Measurements from ENCODE around the gene EZH2. TPM values are rescaled to one million over a fixed set of nuclear protein-coding genes. Genes with fewer than 3 reads are reported as not detected.

EZH2 gene
- total and polyA plus RNA-seq, 4 donors, result 2.0 to 21.3 (median 2.5) TPM

DNA sequence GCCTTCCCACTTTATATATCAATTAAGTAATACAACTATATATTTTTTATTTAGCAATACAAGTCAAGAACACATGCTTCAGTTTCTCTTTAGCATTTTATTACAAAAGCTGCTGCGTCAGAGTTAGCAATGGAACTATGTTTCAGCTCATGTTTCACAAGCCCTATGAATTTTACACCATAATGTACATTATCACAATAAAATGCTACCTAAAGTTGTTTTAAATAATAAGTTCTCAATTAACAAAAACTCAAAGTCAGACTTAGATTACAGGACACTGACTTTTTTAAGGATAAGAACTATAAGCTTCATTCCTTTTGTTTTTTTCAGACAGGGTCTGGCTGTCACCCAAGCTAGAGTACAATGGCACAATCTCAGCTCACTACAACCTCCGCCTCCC, 52.3 kb downstream of the EZH2 start:
- Histone ChIP-seq H3K9ac (ENCODE audit: low read depth in 1 of 2, low read length in 2 of 2) (no peak overlapping the region), H3K27ac (ENCODE audit: low read depth in 1 of 2, low read length in 2 of 2) (no peak overlapping the region), H3K4me1 (ENCODE audit: control insufficient read depth in 4 of 4, insufficient read depth in 4 of 4, low read length in 3 of 4) (no peaks in the 10 kb centered on the region), H3K9me3 (ENCODE audit: control insufficient read depth in 4 of 4, low read length in 3 of 4) (no peaks in the 10 kb centered on the region), H3K27me3 (ENCODE audit: control insufficient read depth in 4 of 4, insufficient read depth in 4 of 4, low read length in 3 of 4) (no peaks in the 10 kb centered on the region), H3K4me3 (ENCODE audit: low read depth in 1 of 3, low read length in 3 of 3) (no peak overlapping the region), H3K36me3 (ENCODE audit: control insufficient read depth in 4 of 4, insufficient read depth in 3 of 4, low read depth in 1 of 4, low read length in 3 of 4) (peaks cover 0 to 1% (median 0%) of the 10 kb centered on the region in 4 donors)
- no peak for DNase-seq (ENCODE audit: low spot score)
- TF ChIP-seq, protein P1, sequence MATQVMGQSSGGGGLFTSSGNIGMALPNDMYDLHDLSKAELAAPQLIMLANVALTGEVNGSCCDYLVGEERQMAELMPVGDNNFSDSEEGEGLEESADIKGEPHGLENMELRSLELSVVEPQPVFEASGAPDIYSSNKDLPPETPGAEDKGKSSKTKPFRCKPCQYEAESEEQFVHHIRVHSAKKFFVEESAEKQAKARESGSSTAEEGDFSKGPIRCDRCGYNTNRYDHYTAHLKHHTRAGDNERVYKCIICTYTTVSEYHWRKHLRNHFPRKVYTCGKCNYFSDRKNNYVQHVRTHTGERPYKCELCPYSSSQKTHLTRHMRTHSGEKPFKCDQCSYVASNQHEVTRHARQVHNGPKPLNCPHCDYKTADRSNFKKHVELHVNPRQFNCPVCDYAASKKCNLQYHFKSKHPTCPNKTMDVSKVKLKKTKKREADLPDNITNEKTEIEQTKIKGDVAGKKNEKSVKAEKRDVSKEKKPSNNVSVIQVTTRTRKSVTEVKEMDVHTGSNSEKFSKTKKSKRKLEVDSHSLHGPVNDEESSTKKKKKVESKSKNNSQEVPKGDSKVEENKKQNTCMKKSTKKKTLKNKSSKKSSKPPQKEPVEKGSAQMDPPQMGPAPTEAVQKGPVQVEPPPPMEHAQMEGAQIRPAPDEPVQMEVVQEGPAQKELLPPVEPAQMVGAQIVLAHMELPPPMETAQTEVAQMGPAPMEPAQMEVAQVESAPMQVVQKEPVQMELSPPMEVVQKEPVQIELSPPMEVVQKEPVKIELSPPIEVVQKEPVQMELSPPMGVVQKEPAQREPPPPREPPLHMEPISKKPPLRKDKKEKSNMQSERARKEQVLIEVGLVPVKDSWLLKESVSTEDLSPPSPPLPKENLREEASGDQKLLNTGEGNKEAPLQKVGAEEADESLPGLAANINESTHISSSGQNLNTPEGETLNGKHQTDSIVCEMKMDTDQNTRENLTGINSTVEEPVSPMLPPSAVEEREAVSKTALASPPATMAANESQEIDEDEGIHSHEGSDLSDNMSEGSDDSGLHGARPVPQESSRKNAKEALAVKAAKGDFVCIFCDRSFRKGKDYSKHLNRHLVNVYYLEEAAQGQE (IDR thresholded peaks at IDR 0.05), result no peak
- TF ChIP-seq, protein P2, sequence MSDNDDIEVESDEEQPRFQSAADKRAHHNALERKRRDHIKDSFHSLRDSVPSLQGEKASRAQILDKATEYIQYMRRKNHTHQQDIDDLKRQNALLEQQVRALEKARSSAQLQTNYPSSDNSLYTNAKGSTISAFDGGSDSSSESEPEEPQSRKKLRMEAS (IDR thresholded peaks at IDR 0.05), result no peak
- TF ChIP-seq GABPA (IDR thresholded peaks at IDR 0.05 in 1 of 2, conservative IDR thresholded peaks at IDR 0.05 in 1 of 2) (no peak), YY1 (IDR thresholded peaks at IDR 0.05) (no peak), RAD21 (IDR thresholded peaks at IDR 0.05) (no peak), HNF4G (IDR thresholded peaks at IDR 0.05) (no peak), NR2F2 (IDR thresholded peaks at IDR 0.05) (no peak), JUND (IDR thresholded peaks at IDR 0.05) (no peak), EGR1 (IDR thresholded peaks at IDR 0.05; ENCODE audit: low read depth in 2 of 2) (no peak), RXRA (IDR thresholded peaks at IDR 0.05) (no peak), HNF4A (conservative IDR thresholded peaks at IDR 0.05) (no peak), TAF1 (conservative IDR thresholded peaks at IDR 0.05) (no peak), SP1 (IDR thresholded peaks at IDR 0.05) (no peak), FOXA1 (IDR thresholded peaks at IDR 0.05) (no peak), FOXA2 (IDR thresholded peaks at IDR 0.05) (no peak)
- TF ChIP-seq, protein P3, sequence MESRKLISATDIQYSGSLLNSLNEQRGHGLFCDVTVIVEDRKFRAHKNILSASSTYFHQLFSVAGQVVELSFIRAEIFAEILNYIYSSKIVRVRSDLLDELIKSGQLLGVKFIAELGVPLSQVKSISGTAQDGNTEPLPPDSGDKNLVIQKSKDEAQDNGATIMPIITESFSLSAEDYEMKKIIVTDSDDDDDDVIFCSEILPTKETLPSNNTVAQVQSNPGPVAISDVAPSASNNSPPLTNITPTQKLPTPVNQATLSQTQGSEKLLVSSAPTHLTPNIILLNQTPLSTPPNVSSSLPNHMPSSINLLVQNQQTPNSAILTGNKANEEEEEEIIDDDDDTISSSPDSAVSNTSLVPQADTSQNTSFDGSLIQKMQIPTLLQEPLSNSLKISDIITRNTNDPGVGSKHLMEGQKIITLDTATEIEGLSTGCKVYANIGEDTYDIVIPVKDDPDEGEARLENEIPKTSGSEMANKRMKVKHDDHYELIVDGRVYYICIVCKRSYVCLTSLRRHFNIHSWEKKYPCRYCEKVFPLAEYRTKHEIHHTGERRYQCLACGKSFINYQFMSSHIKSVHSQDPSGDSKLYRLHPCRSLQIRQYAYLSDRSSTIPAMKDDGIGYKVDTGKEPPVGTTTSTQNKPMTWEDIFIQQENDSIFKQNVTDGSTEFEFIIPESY (IDR thresholded peaks at IDR 0.05), result no peak
- TF ChIP-seq, protein P4, sequence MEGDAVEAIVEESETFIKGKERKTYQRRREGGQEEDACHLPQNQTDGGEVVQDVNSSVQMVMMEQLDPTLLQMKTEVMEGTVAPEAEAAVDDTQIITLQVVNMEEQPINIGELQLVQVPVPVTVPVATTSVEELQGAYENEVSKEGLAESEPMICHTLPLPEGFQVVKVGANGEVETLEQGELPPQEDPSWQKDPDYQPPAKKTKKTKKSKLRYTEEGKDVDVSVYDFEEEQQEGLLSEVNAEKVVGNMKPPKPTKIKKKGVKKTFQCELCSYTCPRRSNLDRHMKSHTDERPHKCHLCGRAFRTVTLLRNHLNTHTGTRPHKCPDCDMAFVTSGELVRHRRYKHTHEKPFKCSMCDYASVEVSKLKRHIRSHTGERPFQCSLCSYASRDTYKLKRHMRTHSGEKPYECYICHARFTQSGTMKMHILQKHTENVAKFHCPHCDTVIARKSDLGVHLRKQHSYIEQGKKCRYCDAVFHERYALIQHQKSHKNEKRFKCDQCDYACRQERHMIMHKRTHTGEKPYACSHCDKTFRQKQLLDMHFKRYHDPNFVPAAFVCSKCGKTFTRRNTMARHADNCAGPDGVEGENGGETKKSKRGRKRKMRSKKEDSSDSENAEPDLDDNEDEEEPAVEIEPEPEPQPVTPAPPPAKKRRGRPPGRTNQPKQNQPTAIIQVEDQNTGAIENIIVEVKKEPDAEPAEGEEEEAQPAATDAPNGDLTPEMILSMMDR (IDR thresholded peaks at IDR 0.05; ENCODE audit: low read depth, low read length, missing input control), result no peak
- TF ChIP-seq, protein P5, sequence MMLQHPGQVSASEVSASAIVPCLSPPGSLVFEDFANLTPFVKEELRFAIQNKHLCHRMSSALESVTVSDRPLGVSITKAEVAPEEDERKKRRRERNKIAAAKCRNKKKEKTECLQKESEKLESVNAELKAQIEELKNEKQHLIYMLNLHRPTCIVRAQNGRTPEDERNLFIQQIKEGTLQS (IDR thresholded peaks at IDR 0.05), result no peak
- 96% methylated on average over 2 of the region's 2 CpGs for WGBS

All from liver (tissue), 9 donors.